Body of pancreas (tissue), 4 donors: ENCODE data around the gene METTL24.

Source experiments
- CTCF ChIP-seq, 7 experiments: fragments of 450-650 bp in 4 of 7; fragments of 200-600 bp in 3 of 7; sonication (generic) in 3 of 7; IDR thresholded peaks; one replicate each; pipeline ENCODE4 v1.5.1; 2016 to 2019; ENCODE audit warnings: antibody characterized with exemption in 7 of 7
- POLR2A ChIP-seq, 3 donors: fragments of 450-650 bp; IDR thresholded peaks; one replicate each; pipeline ENCODE4 v1.6.1; 2016; ENCODE audit warnings: antibody characterized with exemption in 3 of 3, mild to moderate bottlenecking in 2 of 3

- TF ChIP-seq CTCF (IDR thresholded peaks at IDR 0.05) (no peak), POLR2A (IDR thresholded peaks at IDR 0.05) (no peak)
Observed at GRCh38 chr6:110369066-110369465, 10.9 kb upstream of the METTL24 start.
